ENCODE data around the gene TCF7L2. TPM values are rescaled to one million over a fixed set of nuclear protein-coding genes. Genes with fewer than 3 reads are reported as not detected.

TCF7L2 gene
- polyA plus RNA-seq, 4 donors = 40.8 to 47.4 (median 43.3) TPM

DNA sequence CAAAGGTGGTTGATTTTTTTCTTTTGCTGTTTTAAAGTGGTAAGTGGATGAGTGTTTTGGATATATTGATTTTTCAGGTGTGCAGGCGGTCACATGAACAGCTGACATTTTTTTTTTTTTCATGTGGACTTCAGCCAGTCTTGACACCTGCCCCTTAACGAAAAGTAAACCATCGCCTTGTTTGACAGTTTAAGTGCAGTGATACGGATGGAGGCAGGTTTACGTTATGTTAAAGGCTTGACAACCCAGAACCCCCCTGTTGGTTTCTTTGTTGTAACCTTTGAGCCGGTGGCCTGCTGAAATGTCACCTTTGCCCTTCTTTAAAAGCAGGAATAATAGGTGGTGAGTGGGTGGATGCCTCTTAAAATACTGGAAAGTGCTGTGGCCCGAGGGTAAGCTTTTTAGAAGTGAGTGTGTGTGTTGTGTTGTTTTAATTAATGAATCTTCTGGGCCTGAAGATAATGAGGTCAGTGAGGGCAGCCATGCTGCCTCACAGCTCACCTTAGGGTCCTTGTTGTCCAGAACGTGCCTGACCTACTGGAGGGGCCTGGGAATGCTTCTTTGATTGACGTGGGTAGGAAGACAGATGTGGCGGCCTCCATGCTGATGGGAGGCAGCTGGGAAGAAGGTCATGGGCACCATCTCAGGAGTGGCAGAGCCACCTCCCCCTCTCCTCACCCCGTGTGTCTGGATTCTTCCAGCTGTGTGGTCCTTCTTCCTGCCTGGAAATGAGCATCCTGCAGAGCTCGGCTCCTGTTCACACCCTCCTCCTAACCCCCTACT lies 69.8 kb downstream of the TCF7L2 start:
- no peak for DNase-seq (ENCODE audit: low read depth in 4 of 4, low spot score in 3 of 4)

GRCh38 chr10:113020475-113020753 lies 70.4 kb downstream of the TCF7L2 start:
- no peak for DNase-seq (ENCODE audit: low read depth in 4 of 4, low spot score in 3 of 4)

GRCh38 chr10:113020838-113021237 lies 70.8 kb downstream of the TCF7L2 start:
- no peak for DNase-seq (ENCODE audit: low read depth in 4 of 4, low spot score in 3 of 4)

- no peak for DNase-seq (ENCODE audit: low read depth in 4 of 4, low spot score in 3 of 4)
Observed at GRCh38 chr10:113021268-113022040, 71.4 kb downstream of the TCF7L2 start.

DNA sequence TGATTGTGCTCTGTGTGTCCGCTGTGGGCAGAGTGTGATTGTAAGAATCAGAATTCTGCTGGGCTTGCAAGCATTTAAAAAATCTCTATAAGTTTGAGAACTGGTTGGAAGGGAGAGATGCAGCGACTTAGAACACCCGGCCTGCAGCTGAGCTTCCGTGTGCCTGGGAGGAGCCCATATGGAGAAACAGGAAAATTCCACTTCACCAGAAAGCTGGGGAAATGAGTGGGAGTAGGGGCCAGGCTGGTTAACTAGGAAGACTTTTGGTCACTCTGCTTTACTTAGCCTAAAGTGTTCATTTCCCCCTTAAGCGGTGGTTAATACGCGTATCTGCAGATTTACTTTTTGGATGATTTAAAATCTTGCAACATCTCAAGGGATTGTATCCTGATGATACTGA lies 72.2 kb downstream of the TCF7L2 start:
- no peak for DNase-seq (ENCODE audit: low read depth in 4 of 4, low spot score in 3 of 4)

DNA sequence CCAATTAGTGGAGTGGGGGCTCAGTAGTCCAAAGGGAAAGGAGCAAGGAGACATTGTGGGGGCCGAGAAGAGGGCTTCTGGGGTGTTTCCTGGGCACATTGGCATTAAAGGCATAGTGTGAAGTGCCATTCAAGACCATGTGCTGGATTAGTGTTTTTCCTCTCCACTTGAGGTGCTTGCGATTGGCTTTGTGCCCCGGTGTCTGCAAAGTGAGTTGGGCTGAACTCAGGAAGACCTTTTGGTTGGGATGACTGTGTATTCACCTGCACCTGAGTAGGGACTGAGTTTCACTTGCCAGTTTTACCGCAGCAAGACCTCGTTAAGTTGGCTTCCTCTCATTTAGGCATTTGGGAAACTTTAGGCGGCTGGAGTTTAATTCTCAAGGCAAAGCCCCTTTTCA lies 73.0 kb downstream of the TCF7L2 start:
- DNase-seq (ENCODE audit: low read depth in 4 of 4, low spot score in 3 of 4) = no peak

DNA sequence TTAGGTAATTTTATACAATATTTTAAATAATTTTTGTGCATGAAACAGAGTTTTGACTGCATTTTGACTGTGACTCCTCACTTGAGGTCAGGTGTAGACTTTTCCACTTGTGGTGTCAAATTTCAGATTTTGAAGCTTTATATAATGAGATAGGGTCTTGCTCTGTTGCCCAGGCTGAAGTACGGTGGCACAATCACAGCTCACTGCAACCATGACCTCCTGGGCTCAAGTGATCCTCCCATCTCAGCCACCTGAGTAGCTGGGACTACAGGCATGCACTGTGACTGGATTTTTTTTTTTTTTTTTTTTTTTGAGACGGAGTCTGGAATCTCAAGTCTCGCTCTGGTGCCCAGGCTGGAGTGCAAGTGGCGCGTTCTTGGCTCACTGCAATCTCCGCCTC lies 74.9 kb downstream of the TCF7L2 start:
- DNase-seq (ENCODE audit: low read depth in 4 of 4, low spot score in 3 of 4) = no peak

- DNase-seq (ENCODE audit: low read depth in 4 of 4, low spot score in 3 of 4) = no peak
Observed at GRCh38 chr10:113025487-113025886, 75.4 kb downstream of the TCF7L2 start.

- DNase-seq (ENCODE audit: low read depth in 4 of 4, low spot score in 3 of 4) = no peak
Observed at GRCh38 chr10:113026679-113027078, 76.6 kb downstream of the TCF7L2 start.

- DNase-seq (ENCODE audit: low read depth in 4 of 4, low spot score in 3 of 4) = no peak
Observed at GRCh38 chr10:113027230-113027573, 77.2 kb downstream of the TCF7L2 start.

DNA sequence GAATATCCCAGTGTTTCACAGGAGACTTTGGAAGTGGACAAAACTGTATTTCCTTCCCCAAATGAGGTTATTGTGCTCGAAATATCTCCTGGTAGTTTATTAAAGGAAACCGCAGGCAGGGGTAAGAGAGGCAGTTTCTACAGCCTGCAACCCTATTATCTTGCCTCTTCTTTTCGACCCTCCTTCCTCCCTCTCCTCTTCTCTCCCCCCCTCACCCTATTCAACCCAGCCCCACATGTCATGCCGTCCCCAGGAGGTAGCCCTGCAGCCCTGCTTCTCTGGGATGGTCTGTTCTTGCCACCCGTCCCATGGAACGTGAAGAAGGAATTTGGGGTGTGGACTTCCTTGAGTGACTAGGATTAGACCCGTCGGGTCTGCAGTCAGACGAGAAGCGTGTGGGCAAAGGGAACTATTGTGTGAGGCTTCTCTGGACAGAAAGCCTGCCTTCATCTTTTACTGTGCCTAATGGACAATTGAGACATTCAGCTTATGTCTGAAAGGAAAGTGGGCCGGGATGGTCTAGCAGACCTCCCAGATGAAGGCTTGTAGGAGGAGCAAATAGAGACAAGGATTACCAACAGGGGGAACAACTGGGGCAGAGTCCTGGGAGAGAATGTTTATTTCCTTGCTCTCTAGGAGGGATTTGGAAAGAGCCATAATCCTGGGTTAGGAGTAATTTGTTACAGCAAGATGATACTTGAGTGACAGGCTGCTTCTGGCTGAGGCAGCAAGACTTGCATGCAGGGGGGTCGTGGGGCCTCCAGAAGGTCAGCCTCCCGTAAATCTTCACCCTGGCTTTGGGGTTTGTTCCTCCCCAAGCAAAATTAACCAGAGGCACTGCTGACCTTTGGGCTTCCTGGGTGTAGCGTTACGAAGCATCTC lies 77.8 kb downstream of the TCF7L2 start:
- DNase-seq (ENCODE audit: low read depth in 4 of 4, low spot score in 3 of 4) = no peak

- no peak for DNase-seq (ENCODE audit: low read depth in 4 of 4, low spot score in 3 of 4)
Observed at GRCh38 chr10:113028456-113029440, 78.7 kb downstream of the TCF7L2 start.

GRCh38 chr10:113030453-113030852 lies 80.4 kb downstream of the TCF7L2 start:
- no peak for DNase-seq (ENCODE audit: low read depth in 4 of 4, low spot score in 3 of 4)

GRCh38 chr10:113031147-113031546 lies 81.1 kb downstream of the TCF7L2 start:
- DNase-seq (ENCODE audit: low read depth in 4 of 4, low spot score in 3 of 4) = no peak

GRCh38 chr10:113033991-113034390 lies 83.9 kb downstream of the TCF7L2 start:
- DNase-seq (ENCODE audit: low read depth in 4 of 4, low spot score in 3 of 4) = no peak

DNA sequence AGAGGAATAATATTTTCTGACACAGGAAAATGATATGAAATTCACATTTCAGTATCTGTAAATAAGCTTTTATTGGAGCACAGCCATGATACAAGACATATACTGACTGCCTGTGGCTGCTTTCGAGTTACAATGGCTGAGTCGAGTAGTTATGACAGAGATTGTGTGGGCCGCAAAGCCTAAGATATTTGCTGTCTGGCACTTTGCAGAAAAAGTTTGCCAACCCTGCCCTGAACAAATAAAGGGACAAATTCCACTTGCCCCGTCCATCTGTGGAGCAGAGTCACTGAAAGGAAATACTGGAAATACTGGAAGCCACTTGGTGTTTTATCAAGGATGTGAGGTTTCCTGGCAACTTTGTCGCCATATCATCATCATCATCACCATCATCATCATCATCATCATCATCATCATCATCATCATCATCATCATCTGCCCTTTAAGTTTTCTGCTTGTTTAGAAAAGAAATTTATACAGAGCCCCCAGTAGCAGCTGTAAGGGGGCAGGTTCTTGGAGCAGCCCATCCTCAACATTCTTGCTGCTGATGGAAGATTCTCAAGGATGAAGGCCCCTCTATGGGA lies 85.8 kb downstream of the TCF7L2 start:
- no peak for DNase-seq (ENCODE audit: low read depth in 4 of 4, low spot score in 3 of 4)

- no peak for DNase-seq (ENCODE audit: low read depth in 4 of 4, low spot score in 3 of 4)
Observed at GRCh38 chr10:113036619-113037018, 86.6 kb downstream of the TCF7L2 start.

GRCh38 chr10:113037218-113037617 lies 87.2 kb downstream of the TCF7L2 start:
- DNase-seq (ENCODE audit: low read depth in 4 of 4, low spot score in 3 of 4) = no peak

DNA sequence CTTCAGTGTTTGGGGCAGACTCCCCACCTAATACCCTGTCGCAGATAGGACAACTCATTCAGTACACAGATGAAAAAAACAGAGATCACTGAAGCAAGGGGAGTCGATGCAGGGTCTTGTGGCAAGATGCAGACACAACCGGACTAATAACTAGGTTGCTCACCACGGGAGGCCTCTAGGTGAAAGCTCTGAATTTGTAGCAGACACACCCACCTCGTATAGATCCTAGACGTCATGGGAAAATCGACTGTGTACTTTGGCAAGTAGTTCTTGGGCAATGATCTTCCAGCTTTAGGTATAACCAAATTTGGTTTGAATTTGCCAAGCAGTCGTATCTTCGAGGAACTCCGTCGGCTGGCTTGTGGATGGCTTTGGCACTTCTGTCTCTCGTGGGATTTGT lies 88.1 kb downstream of the TCF7L2 start:
- no peak for DNase-seq (ENCODE audit: low read depth in 4 of 4, low spot score in 3 of 4)

DNA sequence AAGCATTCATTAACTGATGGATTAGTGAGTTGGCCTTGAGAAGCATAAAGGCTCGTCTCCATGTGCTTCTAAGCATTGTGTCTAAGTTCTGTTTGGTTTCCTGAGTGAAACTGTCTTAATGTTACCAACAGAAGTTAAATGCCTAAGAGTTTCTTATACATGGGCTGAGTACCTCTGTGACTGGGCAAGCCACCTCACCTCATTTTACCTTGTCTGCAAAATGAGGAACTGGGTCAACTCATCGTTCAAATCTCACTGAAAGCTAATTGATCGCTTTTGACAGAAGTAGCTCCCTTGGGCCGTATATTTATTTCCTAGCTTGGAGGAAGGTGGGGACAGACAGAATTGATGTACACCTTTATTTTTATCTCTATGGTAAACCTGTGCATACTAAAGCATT lies 88.9 kb downstream of the TCF7L2 start:
- DNase-seq (ENCODE audit: low read depth in 4 of 4, low spot score in 3 of 4) = no peak

Data from right renal pelvis (tissue), 4 donors.